GM06990 (cell line): Measurements from ENCODE around the gene PPP1R10.
A peak's percentile ranks its signal among the peaks of the same experiment; 100 is the strongest.

ENCODE experiments used
- DNase-seq: peaks from one replicate; pipeline ENCODE4 v3.0.0-alpha.2; 2011; ENCODE audit not compliant: insufficient read length; ENCODE audit errors: extremely low read depth
- H3K27me3 ChIP-seq: replicated peaks from 2 replicates; pipeline ENCODE4 v1.6.0; 2011; ENCODE audit warnings: low read length; ENCODE audit not compliant: control insufficient read depth, insufficient read depth
- H3K36me3 ChIP-seq: 2 replicates; pipeline ENCODE4 v1.5.1; 2011; ENCODE audit warnings: low read length; ENCODE audit not compliant: control insufficient read depth, insufficient read depth
- H3K4me3 ChIP-seq: replicated peaks from 2 replicates; pipeline ENCODE4 v1.5.1; 2011; ENCODE audit warnings: low read depth, mild to moderate bottlenecking, control low read depth, low read length
- TF ChIP-seq, protein P1 (sequence below): IDR thresholded peaks from 2 replicates; pipeline ENCODE4 v1.5.1; 2011; ENCODE audit warnings: low read length, control low read depth, mild to moderate bottlenecking, inconsistent platforms; ENCODE audit not compliant: insufficient read depth, poor library complexity, severe bottlenecking

The PPP1R10 gene

DNA sequence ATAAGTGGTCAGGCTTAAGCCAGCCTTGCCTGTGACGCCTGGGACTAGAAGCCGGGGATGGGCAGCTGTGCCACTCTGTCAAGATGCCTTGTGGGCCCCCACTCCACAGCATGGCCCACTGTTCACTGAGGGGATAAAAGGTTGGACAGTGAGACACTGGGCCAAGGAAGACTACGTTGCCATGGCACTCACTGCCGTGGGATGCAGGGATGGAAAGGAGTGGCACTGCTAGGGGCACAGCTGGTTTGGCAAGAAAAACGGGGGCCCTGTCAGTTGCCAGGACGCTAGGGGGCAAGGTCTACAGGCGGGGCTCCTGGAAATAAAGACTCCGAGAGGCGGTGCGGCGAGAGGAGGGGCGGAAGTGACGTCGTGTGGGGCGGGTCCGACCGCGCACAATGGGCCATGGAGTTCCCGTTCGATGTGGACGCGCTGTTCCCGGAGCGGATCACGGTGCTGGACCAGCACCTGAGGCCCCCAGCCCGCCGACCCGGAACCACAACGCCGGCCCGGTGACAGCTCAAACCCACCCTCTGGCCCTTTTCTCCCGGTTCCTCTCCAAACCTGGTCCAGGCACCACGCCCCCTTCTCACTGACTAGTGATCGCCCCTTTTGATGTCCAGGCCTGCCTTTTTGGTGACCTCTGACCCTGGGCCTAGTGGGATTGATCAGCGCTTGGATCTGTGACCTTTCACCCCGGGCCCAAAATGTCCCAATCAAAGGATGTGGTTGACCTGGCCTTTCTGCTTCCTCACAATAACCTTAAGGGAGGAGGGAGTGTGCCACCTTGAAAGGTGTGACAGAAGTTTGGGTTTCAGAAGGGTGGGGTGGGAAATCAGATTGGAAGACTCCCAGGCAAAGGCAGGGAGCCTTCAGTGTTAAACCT lies 9.7 kb upstream of the PPP1R10 start, which contains the start of gene ATAT1:
Gene ATAT1, plus strand, starts transcription at position 391 of the 883 bp plus-strand sequence.
- DNase-seq = peak; percentile 84
- TF ChIP-seq, protein P1, sequence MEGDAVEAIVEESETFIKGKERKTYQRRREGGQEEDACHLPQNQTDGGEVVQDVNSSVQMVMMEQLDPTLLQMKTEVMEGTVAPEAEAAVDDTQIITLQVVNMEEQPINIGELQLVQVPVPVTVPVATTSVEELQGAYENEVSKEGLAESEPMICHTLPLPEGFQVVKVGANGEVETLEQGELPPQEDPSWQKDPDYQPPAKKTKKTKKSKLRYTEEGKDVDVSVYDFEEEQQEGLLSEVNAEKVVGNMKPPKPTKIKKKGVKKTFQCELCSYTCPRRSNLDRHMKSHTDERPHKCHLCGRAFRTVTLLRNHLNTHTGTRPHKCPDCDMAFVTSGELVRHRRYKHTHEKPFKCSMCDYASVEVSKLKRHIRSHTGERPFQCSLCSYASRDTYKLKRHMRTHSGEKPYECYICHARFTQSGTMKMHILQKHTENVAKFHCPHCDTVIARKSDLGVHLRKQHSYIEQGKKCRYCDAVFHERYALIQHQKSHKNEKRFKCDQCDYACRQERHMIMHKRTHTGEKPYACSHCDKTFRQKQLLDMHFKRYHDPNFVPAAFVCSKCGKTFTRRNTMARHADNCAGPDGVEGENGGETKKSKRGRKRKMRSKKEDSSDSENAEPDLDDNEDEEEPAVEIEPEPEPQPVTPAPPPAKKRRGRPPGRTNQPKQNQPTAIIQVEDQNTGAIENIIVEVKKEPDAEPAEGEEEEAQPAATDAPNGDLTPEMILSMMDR = peak; percentile 55
- Histone ChIP-seq H3K36me3 (peaks cover 11% of the 10 kb centered on the region), H3K27me3 (no peaks in the 10 kb centered on the region), H3K4me3 (peak within 1 kb of the TSS; percentile 73)

GRCh38 chr6:30625511-30625910 lies 8.5 kb upstream of the PPP1R10 start:
- Histone ChIP-seq H3K27me3 (no peaks in the 10 kb centered on the region), H3K4me3 (no peak overlapping the region), H3K36me3 (peaks cover 11% of the 10 kb centered on the region)
- TF ChIP-seq, protein P1 = no peak
- DNase-seq = no peak

DNA sequence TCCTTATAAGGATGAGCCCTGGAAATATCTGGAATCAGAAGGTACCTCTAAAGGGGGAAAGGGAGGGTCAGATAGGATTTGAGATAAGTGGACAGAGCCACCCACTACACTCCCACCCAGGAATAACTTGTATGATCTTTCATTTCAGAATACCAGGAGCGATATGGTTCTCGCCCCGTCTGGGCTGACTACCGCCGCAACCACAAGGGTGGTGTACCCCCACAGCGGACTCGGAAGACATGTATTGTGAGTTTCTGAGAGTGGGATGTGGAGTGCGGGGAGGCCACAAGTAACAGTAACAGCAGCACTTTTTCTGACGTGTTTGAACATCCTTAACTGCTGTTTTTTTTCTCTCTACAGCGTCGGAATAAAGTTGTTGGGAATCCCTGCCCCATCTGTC lies 2.5 kb upstream of the PPP1R10 start:
- no peak for DNase-seq
- no peak overlapping the region for H3K4me3 ChIP-seq
- TF ChIP-seq, protein P1 = no peak
- H3K36me3 ChIP-seq = peaks cover 17% of the 10 kb centered on the region
- H3K27me3 ChIP-seq = no peaks in the 10 kb centered on the region

DNA sequence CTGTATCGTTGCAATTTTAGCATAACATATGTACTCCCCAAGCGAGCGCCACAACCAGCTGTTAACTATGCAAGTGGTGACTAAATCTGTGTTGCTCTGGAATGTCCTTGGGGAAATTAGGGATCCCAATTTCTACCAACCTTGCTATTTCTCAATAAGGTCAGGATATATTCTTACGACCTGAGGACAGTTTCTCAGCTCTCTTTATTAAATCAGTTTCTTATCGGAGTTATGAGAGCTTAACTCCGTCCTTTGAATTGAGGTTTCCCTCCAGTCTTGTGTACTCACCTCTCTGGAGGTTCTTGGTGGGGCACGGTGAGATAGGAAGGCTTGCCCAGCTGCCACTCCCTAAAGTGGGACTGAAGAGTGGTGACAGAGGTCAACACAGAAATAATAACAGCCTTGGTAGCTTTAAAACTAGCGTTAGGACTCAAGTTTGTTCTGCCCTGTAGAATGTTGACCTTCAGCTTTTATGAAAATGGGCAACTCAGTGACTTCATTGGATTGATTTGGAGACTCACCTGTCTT lies 1.3 kb upstream of the PPP1R10 start:
- Histone ChIP-seq H3K4me3 (peak overlapping the region; percentile 84), H3K27me3 (no peaks in the 10 kb centered on the region), H3K36me3 (peaks cover 16% of the 10 kb centered on the region)
- TF ChIP-seq, protein P1 = no peak
- DNase-seq = no peak

GRCh38 chr6:30617565-30618269 lies 674 bp upstream of the PPP1R10 start, which contains the start of gene MRPS18B:
Gene MRPS18B, plus strand, starts transcription at chr6:30617840. Its CDS starts 26 bp downstream, at chr6:30617866.
- TF ChIP-seq, protein P1 = no peak
- no peaks in the 10 kb centered on the region for H3K27me3 ChIP-seq
- peak within 1 kb of the TSS; percentile 97 for H3K4me3 ChIP-seq
- peaks cover 13% of the 10 kb centered on the region for H3K36me3 ChIP-seq
- DNase-seq = peak; percentile 90
